GM19240 (cell line): ENCODE data around the gene LIMK2.
"Not testable (repeated sequence)": the region's sequence is repeated elsewhere in the genome, so short reads cannot be mapped to it uniquely, and the experiment has no call there.

Source experiments
- DNase-seq: peaks from one replicate; pipeline ENCODE4 v3.0.0; 2011; ENCODE audit warnings: low spot score; ENCODE audit not compliant: insufficient read length

Gene LIMK2

GRCh38 chr22:31211862-31212730 lies at the start of gene LIMK2:
Gene LIMK2, plus strand, starts transcription at chr22:31212298. Its CDS starts 111 bp downstream, at chr22:31212409.
- peak; percentile 93 for DNase-seq

DNA sequence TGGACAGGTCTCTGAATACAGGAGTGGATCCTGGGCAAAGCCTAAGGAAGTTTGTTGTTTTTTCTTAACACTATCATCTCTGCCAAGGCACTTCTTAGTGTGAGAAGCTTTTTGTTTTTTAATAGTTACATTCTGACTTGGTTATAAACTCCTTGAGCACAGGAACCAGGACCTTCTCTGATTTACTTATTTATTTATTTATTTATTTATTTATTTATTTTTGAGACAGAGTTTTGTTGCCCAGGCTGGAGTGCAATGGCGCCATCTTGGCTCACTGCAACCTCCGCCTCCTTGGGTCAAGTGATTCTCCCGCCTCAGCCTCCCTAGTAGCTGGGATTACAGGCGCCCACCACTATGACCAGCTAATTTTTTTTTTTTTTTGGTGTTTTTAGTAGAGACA lies 41.1 kb upstream of the LIMK2 start:
- DNase-seq: no peak

- DNase-seq: not testable (repeated sequence)
Observed at GRCh38 chr22:31171734-31172133, 40.4 kb upstream of the LIMK2 start.

- DNase-seq: no peak
Observed at GRCh38 chr22:31173386-31174145, 38.5 kb upstream of the LIMK2 start.

DNA sequence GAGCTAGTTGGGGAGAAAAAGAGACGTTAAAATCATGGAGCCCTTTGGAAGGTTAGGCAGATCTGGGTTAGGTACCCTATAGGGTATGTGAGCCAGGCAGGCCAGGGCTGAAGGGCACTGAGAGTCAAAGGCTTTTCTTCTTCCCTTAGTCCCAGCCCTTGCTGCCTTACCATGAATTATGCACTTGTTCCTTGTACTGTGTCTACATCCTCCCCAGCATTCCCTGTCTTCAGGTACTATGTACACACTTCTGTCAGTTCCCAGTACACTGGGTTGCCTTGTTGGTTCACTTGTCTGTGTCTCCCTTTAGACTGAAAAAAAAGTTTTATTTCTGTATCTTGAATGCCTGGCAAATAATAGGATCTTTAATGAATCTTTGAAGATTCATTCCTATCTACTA lies 35.2 kb upstream of the LIMK2 start:
- no peak for DNase-seq

DNA sequence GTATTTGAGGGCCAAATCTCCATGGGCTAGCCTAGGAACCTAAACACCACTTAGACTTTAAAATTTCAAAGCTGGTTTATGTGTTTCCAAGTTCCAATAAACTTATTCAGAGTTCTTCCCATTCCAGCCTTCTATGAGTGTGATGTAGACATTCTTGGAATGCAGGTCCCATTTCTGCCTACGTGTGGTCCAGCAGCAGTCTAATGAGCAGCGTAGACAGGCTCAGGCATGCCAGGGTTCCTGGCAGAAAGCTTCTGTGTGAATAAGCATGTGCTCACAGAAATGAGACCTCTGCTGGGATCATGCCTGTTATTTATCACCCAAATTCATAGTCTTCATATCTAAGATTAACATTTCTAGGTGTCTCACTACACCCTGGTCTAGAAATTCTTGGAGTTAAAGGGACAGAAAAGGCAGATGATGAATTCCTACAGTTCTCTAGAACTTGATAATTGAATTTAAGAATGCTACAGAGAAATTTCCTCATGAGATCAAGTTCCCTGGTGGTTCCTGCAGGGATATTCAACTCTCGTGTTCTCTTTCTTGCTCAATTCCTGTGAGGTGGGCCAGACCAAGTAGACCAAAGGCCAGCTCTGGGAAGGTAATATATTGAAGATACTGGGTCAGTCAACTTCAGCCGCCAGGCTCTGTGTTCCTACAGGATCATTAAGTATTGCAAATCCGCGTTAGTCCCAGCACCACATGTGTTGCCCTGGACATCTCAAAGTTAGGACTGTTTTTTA lies 34.5 kb upstream of the LIMK2 start:
- DNase-seq: no peak

GRCh38 chr22:31178859-31179258 lies 33.2 kb upstream of the LIMK2 start:
- DNase-seq: no peak

GRCh38 chr22:31179345-31179744 lies 32.8 kb upstream of the LIMK2 start:
- no peak for DNase-seq

- DNase-seq: no peak
Observed at GRCh38 chr22:31184015-31184414, 28.1 kb upstream of the LIMK2 start.

GRCh38 chr22:31185056-31185455 lies 27.0 kb upstream of the LIMK2 start:
- DNase-seq: no peak

DNA sequence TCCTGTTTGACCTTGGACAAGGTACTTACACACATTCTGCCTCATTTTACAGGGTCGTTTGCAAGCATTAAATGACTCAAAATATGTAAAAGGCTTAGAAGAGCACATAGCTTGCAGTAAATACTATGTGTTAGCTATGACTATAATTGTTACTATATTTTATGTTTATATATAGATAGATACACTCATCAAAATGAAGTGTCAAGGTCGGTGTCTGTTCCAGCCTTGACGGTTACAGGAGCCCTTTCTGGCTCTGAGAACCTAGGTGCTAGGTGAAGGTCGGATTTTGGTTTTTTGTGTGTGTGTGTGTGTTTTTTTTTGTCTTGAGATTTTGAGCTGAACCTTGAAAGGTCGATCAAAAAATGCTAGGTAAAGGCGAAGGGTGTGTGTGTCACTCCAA lies 24.5 kb upstream of the LIMK2 start:
- no peak for DNase-seq

DNA sequence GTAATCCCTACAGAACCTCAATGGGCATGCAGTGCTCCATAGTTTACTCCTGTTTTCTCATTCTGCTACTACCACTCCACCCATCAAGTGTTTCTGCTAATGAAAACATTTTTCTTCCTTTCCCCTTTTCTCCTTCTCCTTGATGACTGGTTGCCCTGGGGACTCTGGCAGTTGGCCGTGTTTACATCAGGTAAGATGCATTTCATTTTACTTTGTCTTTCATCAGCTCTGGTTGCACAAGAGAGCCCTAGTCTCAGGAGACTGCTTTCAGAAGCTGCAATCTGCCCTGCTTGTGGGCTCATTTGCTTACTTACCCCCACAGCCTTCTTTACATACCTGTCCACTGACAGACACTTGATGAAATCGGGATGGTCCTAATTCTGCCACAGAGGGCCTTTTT lies 19.6 kb upstream of the LIMK2 start:
- no peak for DNase-seq

GRCh38 chr22:31193092-31193491 lies 19.0 kb upstream of the LIMK2 start:
- DNase-seq: no peak

DNA sequence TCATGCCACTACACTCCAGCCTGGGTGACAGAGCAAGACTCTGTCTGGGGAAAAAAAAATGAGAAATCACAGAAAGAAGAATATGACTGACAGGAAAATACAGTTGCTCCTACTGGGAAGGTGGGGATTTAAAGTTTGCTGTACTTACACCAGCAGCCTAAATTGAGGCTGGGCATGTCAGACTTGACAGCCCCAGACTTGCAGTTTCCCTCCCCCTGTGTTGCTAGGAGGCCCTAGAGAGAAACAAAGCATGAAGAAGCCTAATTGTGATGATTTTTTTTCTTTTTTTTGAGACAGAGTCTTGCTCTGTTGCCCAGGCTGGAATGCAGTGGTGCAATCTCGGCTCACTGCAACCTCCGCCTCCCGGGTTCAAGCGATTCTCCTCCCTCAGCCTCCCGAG lies 17.4 kb upstream of the LIMK2 start:
- not testable (repeated sequence) for DNase-seq

- no peak for DNase-seq
Observed at GRCh38 chr22:31199187-31199586, 12.9 kb upstream of the LIMK2 start.

DNA sequence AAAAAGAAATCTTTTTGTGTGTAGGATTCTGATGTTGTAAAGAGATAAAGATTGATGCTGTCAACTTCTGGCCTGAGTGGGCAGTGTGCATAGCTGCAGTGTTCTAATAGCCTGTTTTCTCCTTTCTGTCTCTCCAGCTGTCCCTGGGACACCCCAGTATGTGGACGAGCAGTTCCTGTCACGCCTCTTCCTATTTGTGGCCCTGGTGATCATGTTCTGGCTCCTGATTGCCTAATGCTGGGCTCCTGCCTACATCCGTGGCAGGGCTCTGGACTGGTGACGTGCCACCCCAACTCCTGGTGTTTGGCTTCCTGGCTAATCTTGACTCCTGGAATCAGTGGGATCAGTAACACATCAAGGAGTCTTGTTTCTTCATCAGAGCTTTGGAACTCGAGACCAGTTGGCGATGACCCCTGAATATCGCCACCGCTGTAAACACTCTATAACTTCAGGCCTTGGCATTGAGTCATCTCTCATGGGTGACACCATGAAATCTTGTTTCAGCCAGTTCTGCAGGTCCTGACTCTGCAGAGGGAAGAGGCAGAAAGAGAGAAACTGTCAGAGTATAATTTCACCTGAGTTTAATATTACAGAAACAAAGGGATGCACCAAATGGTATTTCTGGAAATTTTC lies 7.6 kb upstream of the LIMK2 start:
- not testable (repeated sequence) for DNase-seq

DNA sequence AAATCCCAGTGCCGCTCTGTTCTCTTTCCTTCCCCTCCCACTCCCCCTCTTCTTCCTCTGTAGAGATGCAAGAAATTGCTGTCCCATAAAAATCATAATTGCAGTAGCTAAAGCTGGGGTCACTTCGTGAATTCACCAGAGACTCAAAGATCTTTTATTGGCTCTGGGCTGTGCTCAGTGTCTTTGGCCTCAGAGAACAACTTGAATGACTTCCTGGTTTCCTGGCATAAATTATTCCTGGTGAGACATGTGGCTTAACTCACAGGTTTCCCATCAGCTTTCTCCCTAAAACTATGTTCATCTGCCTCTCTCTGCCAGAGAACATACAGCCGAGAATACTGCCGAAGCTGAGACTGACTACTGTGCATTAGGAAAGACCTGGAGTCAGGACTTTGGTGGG lies 7.0 kb upstream of the LIMK2 start:
- DNase-seq: not testable (repeated sequence)

GRCh38 chr22:31206460-31206859 lies 5.6 kb upstream of the LIMK2 start:
- DNase-seq: not testable (repeated sequence)

DNA sequence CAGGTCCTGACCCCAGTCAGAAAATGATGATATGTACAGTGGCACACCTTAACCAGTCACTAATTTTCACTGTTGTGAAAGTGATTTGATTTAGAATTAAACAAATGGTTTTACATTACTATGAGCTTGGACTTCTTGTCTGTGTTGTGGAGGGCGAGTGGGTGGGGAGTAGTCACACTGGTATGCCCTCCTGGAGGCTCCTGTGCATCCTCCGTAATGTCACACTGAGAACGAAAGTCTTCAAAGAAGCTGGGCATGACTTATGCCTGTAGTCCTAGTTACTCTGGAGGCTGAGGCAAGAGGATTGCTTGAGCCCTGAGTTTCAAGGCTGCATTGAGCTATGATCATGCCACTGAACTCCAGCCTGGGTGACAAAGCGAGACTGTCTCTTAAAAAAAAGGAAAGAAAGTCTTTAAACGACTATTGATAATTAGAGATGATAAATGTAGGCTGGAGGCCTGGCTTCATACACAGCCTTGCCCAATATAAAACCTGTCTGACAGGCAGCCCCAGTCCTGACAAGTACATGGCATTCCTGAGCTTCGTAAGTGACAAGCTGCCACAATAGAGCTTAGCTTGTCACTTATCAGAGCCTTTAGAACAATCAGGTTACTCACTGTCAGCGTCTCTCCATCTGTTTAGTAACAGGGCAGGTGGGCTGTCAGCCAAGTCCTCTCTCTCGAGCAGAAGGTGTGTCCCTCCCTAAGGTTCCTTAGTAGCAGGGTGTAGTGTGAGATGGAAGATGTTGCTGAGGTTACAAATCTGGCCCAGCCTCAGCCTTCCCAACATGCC lies 5.0 kb upstream of the LIMK2 start:
- DNase-seq: no peak

GRCh38 chr22:31210556-31211421 lies 1.3 kb upstream of the LIMK2 start:
- DNase-seq: no peak
